H9 (cell line): ENCODE measurements around the gene CDH4. TPM values are rescaled to one million over a fixed set of nuclear protein-coding genes. Genes with fewer than 3 reads are reported as not detected.

ENCODE experiments used
- DNase-seq: peaks from one replicate; pipeline ENCODE4 v3.0.0-alpha.2; 2017
- H2AFZ ChIP-seq: one replicate; pipeline ENCODE4 v1.6.1; 2013; ENCODE audit warnings: mild to moderate bottlenecking, low read length, control low read depth, moderate library complexity
- H2AK5ac ChIP-seq: 2 replicates; pipeline ENCODE4 v1.6.1; 2013; ENCODE audit warnings: low read length, control low read depth, mixed read lengths; ENCODE audit not compliant: insufficient read length
- H2BK120ac ChIP-seq: one replicate; pipeline ENCODE4 v1.6.1; 2013; ENCODE audit warnings: low read depth, mild to moderate bottlenecking, low read length, control low read depth, inconsistent platforms; ENCODE audit not compliant: poor library complexity, severe bottlenecking
- H2BK12ac ChIP-seq: 2 replicates; pipeline ENCODE4 v1.6.1; 2013; ENCODE audit warnings: low read length, control low read depth, mixed read lengths, low read depth; ENCODE audit not compliant: insufficient read length
- H2BK15ac ChIP-seq: 2 replicates; pipeline ENCODE4 v1.6.1; 2013; ENCODE audit warnings: low read depth, low read length, control low read depth
- H2BK20ac ChIP-seq: one replicate; pipeline ENCODE4 v1.6.1; 2013; ENCODE audit warnings: low read depth, mild to moderate bottlenecking, low read length, control low read depth, inconsistent platforms; ENCODE audit not compliant: poor library complexity, severe bottlenecking
- H2BK5ac ChIP-seq: 2 replicates; pipeline ENCODE4 v1.6.1; 2013; ENCODE audit warnings: low read length, control low read depth, mixed read lengths; ENCODE audit not compliant: insufficient read length
- H3K14ac ChIP-seq: 2 replicates; pipeline ENCODE4 v1.6.1; 2013; ENCODE audit warnings: low read length, control low read depth; ENCODE audit not compliant: insufficient read depth
- H3K18ac ChIP-seq: 2 replicates; pipeline ENCODE4 v1.6.1; 2013; ENCODE audit warnings: low read depth, mild to moderate bottlenecking, mixed read lengths, low read length, control low read depth; ENCODE audit not compliant: insufficient read length
- H3K23ac ChIP-seq: 2 replicates; pipeline ENCODE4 v1.6.1; 2013; ENCODE audit warnings: low read length, control low read depth, mixed read lengths, low read depth; ENCODE audit not compliant: insufficient read length
- H3K23me2 ChIP-seq: 2 replicates; pipeline ENCODE4 v1.6.1; 2013; ENCODE audit warnings: low read depth, mild to moderate bottlenecking, mixed read lengths, low read length, control low read depth; ENCODE audit not compliant: insufficient read length, poor library complexity, severe bottlenecking
- H3K27ac ChIP-seq: 2 replicates; pipeline ENCODE4 v1.5.1; 2013; ENCODE audit warnings: low read length, control low read depth, mixed read lengths, low read depth; ENCODE audit not compliant: insufficient read length
- H3K27me3 ChIP-seq: 2 replicates; pipeline ENCODE4 v1.6.1; 2013; ENCODE audit warnings: low read length, control low read depth, inconsistent platforms; ENCODE audit not compliant: insufficient read depth
- H3K4ac ChIP-seq: 2 replicates; pipeline ENCODE4 v1.6.1; 2013; ENCODE audit warnings: low read depth, mild to moderate bottlenecking, control low read depth, inconsistent platforms, low read length, moderate library complexity
- H3K4me1 ChIP-seq: 2 replicates; pipeline ENCODE4 v1.6.1; 2013; ENCODE audit warnings: low read length, control low read depth, inconsistent platforms; ENCODE audit not compliant: insufficient read depth
- H3K4me2 ChIP-seq: 2 replicates; pipeline ENCODE4 v1.6.1; 2013; ENCODE audit warnings: low read length, control low read depth, mixed read lengths; ENCODE audit not compliant: insufficient read length, insufficient read depth
- H3K56ac ChIP-seq: 2 replicates; pipeline ENCODE4 v1.6.1; 2013; ENCODE audit warnings: low read depth, mild to moderate bottlenecking, mixed read lengths, low read length, control low read depth; ENCODE audit not compliant: insufficient read length
- H3K79me1 ChIP-seq: 2 replicates; pipeline ENCODE4 v1.6.1; 2013; ENCODE audit warnings: low read depth, mild to moderate bottlenecking, moderate library complexity, low read length, control low read depth, inconsistent platforms; ENCODE audit not compliant: insufficient read depth, poor library complexity, severe bottlenecking
- H3K79me2 ChIP-seq: 2 replicates; pipeline ENCODE4 v1.6.1; 2013; ENCODE audit warnings: low read length, control low read depth, inconsistent platforms; ENCODE audit not compliant: insufficient read depth
- H3K9ac ChIP-seq: 2 replicates; pipeline ENCODE4 v1.6.1; 2013; ENCODE audit warnings: low read length, control low read depth, mixed read lengths; ENCODE audit not compliant: insufficient read length; ENCODE audit errors: extremely low read depth
- H3K9me3 ChIP-seq: one replicate; pipeline ENCODE4 v1.6.1; 2013; ENCODE audit warnings: low read depth, low read length, inconsistent platforms; ENCODE audit not compliant: control insufficient read depth
- H3T11ph ChIP-seq: one replicate; pipeline ENCODE4 v1.6.1; 2013; ENCODE audit warnings: mild to moderate bottlenecking, low read length, control low read depth, inconsistent platforms
- H4K20me1 ChIP-seq: one replicate; pipeline ENCODE4 v1.6.1; 2013; ENCODE audit not compliant: control insufficient read depth, insufficient read length, insufficient read depth
- H4K5ac ChIP-seq: 2 replicates; pipeline ENCODE4 v1.6.1; 2013; ENCODE audit warnings: low read depth, mild to moderate bottlenecking, mixed read lengths, low read length, control low read depth; ENCODE audit not compliant: insufficient read length
- H4K8ac ChIP-seq: replicated peaks from 2 replicates; pipeline ENCODE4 v1.6.1; 2013; ENCODE audit warnings: low read length, control low read depth, mixed read lengths, low read depth; ENCODE audit not compliant: insufficient read length
- H4K91ac ChIP-seq: 2 replicates; pipeline ENCODE4 v1.6.1; 2013; ENCODE audit warnings: low read depth, mild to moderate bottlenecking, moderate library complexity, mixed read lengths, low read length, control low read depth; ENCODE audit not compliant: insufficient read length
- H3K27ac Mint-ChIP-seq, 3 experiments: 2 replicates in 2 of 3; 3 replicates in 1 of 3; pipeline ENCODE4 v1.8.0; 2020 to 2021; ENCODE audit warnings: mixed read lengths in 3 of 3, mild to moderate bottlenecking in 1 of 3, moderate library complexity in 1 of 3
- H3K27me3 Mint-ChIP-seq: 2 replicates; pipeline ENCODE4 v1.8.0; 2021; ENCODE audit warnings: low read depth, mild to moderate bottlenecking, moderate library complexity, mixed read lengths
- H3K36me3 Mint-ChIP-seq, 3 experiments: 2 replicates in 2 of 3; 3 replicates in 1 of 3; pipeline ENCODE4 v1.8.0; 2020 to 2021; ENCODE audit warnings: low read depth in 3 of 3, mixed read lengths in 3 of 3; ENCODE audit not compliant: insufficient read depth in 1 of 3
- H3K4me1 Mint-ChIP-seq, 2 experiments: 2 replicates each; pipeline ENCODE4 v1.8.0; 2020; ENCODE audit warnings: mixed read lengths in 2 of 2
- H3K4me3 Mint-ChIP-seq, 2 experiments: 2 replicates in 1 of 2; 3 replicates in 1 of 2; pipeline ENCODE4 v1.8.0; 2020 to 2021; ENCODE audit warnings: mild to moderate bottlenecking in 2 of 2, mixed read lengths in 2 of 2, moderate library complexity in 1 of 2
- H3K9me3 Mint-ChIP-seq, 2 experiments: 2 replicates in 1 of 2; 3 replicates in 1 of 2; pipeline ENCODE4 v1.8.0; 2020; ENCODE audit warnings: mild to moderate bottlenecking in 2 of 2, mixed read lengths in 2 of 2, moderate library complexity in 1 of 2
- CTCF ChIP-seq: fragments of 200-600 bp; sonication (generic); conservative IDR thresholded peaks from 3 replicates; pipeline ENCODE4 v1.8.0; 2021; ENCODE audit warnings: antibody characterized with exemption, mild to moderate bottlenecking
- WGBS: extraction: QIAGEN DNeasy Blood & Tissue Kit; methylation state at CpG from one replicate; pipeline ENCODE4 v1.1.7; 2013; ENCODE audit warnings: missing lambda C conversion rate, low lambda C conversion rate, mixed read lengths; ENCODE audit not compliant: insufficient read length; ENCODE audit errors: extremely low coverage; 5-methylcytosine and 5-hydroxymethylcytosine counted together
- total RNA-seq: library from RNA; stranded (reverse); gene quantifications from 2 replicates; pipeline ENCODE4 v1.2.1, GENCODE V29; 2021

CDH4 gene
- total RNA-seq, 1 experiment from 2014 or later: 3.0 TPM

- no peaks in the 10 kb centered on the region for H3K79me1 ChIP-seq
- peaks cover 11 to 24% of the 10 kb centered on the region in 2 experiments for H3K4me1 Mint-ChIP-seq
- H3K56ac ChIP-seq: no peak overlapping the region
- no peaks in the 10 kb centered on the region for H3K4me1 ChIP-seq
- no peaks in the 10 kb centered on the region for H3K27me3 ChIP-seq
- no CpG with 5 or more reads among the region's 7 CpGs for WGBS
- H3K4ac ChIP-seq: no peak overlapping the region
- no peak for TF ChIP-seq CTCF
- H2AK5ac ChIP-seq: no peak overlapping the region
- H3K4me2 ChIP-seq: no peak overlapping the region
- H3K14ac ChIP-seq: no peak overlapping the region
- H2BK20ac ChIP-seq: no peak overlapping the region
- H3K23ac ChIP-seq: no peak overlapping the region
- no peak overlapping the region for H3K18ac ChIP-seq
- no peaks in the 10 kb centered on the region for H3K79me2 ChIP-seq
- H2BK5ac ChIP-seq: no peak overlapping the region
- no peak for DNase-seq
- no peak overlapping the region for H4K8ac ChIP-seq
- H4K91ac ChIP-seq: no peak overlapping the region
- no peaks in the 10 kb centered on the region for H3K36me3 Mint-ChIP-seq
- H3K27ac Mint-ChIP-seq: peak overlapping the region in 1 of 3 experiments; percentile 68; a peak in 1 of 7 replicates
- no peak overlapping the region for H2BK12ac ChIP-seq
- H2BK15ac ChIP-seq: no peak overlapping the region
- no peak overlapping the region for H3K27ac ChIP-seq
- H4K5ac ChIP-seq: no peak overlapping the region
- no peak overlapping the region for H3T11ph ChIP-seq
- no peak overlapping the region for H2AFZ ChIP-seq
- no peak overlapping the region for H3K4me3 Mint-ChIP-seq
- no peak overlapping the region for H3K9ac ChIP-seq
- peaks cover 28% of the 10 kb centered on the region for H3K27me3 Mint-ChIP-seq
- no peaks in the 10 kb centered on the region for H3K23me2 ChIP-seq
- H3K9me3 ChIP-seq: no peaks in the 10 kb centered on the region
- H2BK120ac ChIP-seq: no peak overlapping the region
- H3K9me3 Mint-ChIP-seq: no peaks in the 10 kb centered on the region
- no peaks in the 10 kb centered on the region for H4K20me1 ChIP-seq
Observed at GRCh38 chr20:61813791-61814190, 561.7 kb downstream of the CDH4 start.
